Activated B cell treated with CpG ODN at 0.5 μM for 24 hours (primary cell): ENCODE measurements around the gene RICTOR. TPM values are rescaled to one million over a fixed set of nuclear protein-coding genes. Genes with fewer than 3 reads are reported as not detected.

Experiments
- ATAC-seq: fragments of 200-7000 bp; cut with Tn5 transposase; one replicate; pipeline ENCODE4 v1.10.0; 2021; ENCODE audit warnings: low read depth, mild to moderate bottlenecking, moderate library complexity
- CTCF ChIA-PET: fragments of 350-600 bp; sonication (Branson Sonifier 250); formaldehyde crosslinking; loops from one replicate; lab custom pipeline; 2021; ENCODE audit warnings: antibody characterized with exemption; lab: Charles Lee
- POLR2A ChIA-PET: fragments of 350-600 bp; sonication (Branson Sonifier 250); formaldehyde crosslinking; loops from one replicate; lab custom pipeline; 2021; ENCODE audit warnings: antibody characterized with exemption; lab: Charles Lee
- DNase-seq: peaks from one replicate; pipeline ENCODE4 v3.0.0; 2022
- H3K27ac Mint-ChIP-seq: one replicate; pipeline ENCODE4 v1.8.0; 2020; ENCODE audit warnings: mixed read lengths
- H3K27me3 Mint-ChIP-seq: one replicate; pipeline ENCODE4 v1.8.0; 2021; ENCODE audit warnings: mixed read lengths
- H3K36me3 Mint-ChIP-seq: one replicate; pipeline ENCODE4 v1.8.0; 2021; ENCODE audit warnings: low read depth, mixed read lengths
- H3K4me1 Mint-ChIP-seq: one replicate; pipeline ENCODE4 v1.8.0; 2021; ENCODE audit warnings: mixed read lengths
- H3K4me3 Mint-ChIP-seq: one replicate; pipeline ENCODE4 v1.8.0; 2020; ENCODE audit warnings: mild to moderate bottlenecking, mixed read lengths
- H3K9me3 Mint-ChIP-seq: one replicate; pipeline ENCODE4 v1.8.0; 2020; ENCODE audit warnings: mixed read lengths
- intact Hi-C: fragments of 100-400 bp; cut with micrococcal nuclease; formaldehyde crosslinking; loops from one replicate; pipeline ENCODE4 v1.15.1; 2024
- total RNA-seq: library from RNA; stranded (reverse); gene quantifications from 2 replicates; pipeline ENCODE4 v1.2.3, GENCODE V29; 2022
- TF ChIP-seq, protein P1 (sequence below): fragments of 200-600 bp; IDR thresholded peaks from one replicate; pipeline ENCODE4 v1.8.0; 2022; ENCODE audit warnings: antibody characterized with exemption, mild to moderate bottlenecking

RICTOR gene
- total RNA-seq, 1 donor from 2014 or later = 51.8 TPM

DNA sequence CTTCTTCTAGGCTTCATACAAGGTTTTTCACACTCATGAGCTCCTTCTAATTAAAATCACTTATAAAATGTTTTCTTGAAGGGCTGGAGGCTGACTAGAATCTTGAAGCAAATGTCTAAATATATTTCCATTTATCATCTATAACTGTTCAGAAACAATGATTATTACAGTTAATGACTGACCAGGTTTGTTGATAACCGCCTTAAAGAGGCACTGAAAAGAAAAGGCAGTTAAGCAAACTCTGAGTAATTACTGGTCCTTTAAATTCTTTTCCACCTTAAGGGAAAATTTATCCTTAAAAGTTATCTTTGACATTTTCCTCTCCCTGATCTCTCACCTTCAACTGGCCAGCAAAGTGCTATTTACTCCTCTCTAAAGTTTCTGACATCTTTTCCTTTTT is 43.2 kb downstream of the RICTOR start:
- H3K27ac Mint-ChIP-seq = peak overlapping the region; percentile 14
- ChIA-PET CTCF (no interaction called here), POLR2A (no interaction called here)
- TF ChIP-seq, protein P1, sequence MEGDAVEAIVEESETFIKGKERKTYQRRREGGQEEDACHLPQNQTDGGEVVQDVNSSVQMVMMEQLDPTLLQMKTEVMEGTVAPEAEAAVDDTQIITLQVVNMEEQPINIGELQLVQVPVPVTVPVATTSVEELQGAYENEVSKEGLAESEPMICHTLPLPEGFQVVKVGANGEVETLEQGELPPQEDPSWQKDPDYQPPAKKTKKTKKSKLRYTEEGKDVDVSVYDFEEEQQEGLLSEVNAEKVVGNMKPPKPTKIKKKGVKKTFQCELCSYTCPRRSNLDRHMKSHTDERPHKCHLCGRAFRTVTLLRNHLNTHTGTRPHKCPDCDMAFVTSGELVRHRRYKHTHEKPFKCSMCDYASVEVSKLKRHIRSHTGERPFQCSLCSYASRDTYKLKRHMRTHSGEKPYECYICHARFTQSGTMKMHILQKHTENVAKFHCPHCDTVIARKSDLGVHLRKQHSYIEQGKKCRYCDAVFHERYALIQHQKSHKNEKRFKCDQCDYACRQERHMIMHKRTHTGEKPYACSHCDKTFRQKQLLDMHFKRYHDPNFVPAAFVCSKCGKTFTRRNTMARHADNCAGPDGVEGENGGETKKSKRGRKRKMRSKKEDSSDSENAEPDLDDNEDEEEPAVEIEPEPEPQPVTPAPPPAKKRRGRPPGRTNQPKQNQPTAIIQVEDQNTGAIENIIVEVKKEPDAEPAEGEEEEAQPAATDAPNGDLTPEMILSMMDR = no peak
- no peak for DNase-seq
- H3K4me3 Mint-ChIP-seq = no peak overlapping the region
- no peaks in the 10 kb centered on the region for H3K27me3 Mint-ChIP-seq
- peaks cover 12% of the 10 kb centered on the region for H3K9me3 Mint-ChIP-seq
- peaks cover 30% of the 10 kb centered on the region for H3K36me3 Mint-ChIP-seq
- peaks cover 55% of the 10 kb centered on the region for H3K4me1 Mint-ChIP-seq
- no peak for ATAC-seq
- intact Hi-C loops = no loop called here

DNA sequence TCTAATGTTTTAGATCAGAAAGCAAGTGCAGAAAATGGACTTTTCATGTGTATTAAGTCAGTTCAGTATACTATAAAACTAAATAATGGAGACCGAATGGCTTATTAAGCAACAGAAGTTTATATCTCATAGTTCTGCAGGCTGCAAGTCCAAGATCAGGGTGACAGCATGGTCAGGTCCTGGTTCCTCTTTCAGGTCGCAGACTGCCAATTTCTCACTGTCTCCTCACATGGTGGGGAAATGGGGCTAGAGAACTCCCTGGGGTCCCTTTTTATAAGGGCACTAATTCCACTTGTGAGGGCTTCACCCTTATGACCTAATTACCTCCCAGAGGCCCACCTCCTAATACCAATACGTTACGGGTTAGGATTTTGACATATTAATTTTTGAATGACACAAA is 48.7 kb downstream of the RICTOR start:
- ChIA-PET CTCF (no interaction called here), POLR2A (no interaction called here)
- ATAC-seq = no peak
- Mint-ChIP-seq H3K4me3 (no peak overlapping the region), H3K4me1 (peaks cover 33% of the 10 kb centered on the region), H3K27me3 (no peaks in the 10 kb centered on the region), H3K36me3 (peaks cover 46% of the 10 kb centered on the region), H3K27ac (no peak overlapping the region), H3K9me3 (peaks cover 13% of the 10 kb centered on the region)
- intact Hi-C loops = no loop called here
- TF ChIP-seq, protein P1 = no peak
- no peak for DNase-seq

DNA sequence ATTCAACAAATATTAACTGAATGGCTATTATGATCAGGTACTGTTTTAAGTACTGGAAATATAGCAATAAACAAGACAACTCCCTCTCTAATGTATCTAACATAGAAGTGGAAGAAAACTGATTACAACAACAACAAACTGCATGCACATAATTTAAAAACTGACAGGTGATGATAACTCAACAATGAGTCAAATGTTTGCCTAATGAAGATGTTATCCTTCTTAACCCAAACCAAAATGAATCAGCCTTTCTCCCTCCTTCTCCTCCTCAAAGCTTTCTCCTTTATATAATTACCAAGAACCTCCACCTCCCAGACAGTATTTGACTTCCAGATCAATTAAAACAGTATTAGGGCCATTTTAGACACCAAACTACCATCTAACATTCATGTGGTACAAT is 49.3 kb downstream of the RICTOR start:
- CTCF ChIA-PET = no interaction called here
- peaks cover 31% of the 10 kb centered on the region for H3K4me1 Mint-ChIP-seq
- H3K27me3 Mint-ChIP-seq = no peaks in the 10 kb centered on the region
- POLR2A ChIA-PET = no interaction called here
- intact Hi-C loops = no loop called here
- peaks cover 13% of the 10 kb centered on the region for H3K9me3 Mint-ChIP-seq
- no peak overlapping the region for H3K4me3 Mint-ChIP-seq
- ATAC-seq (no peak), DNase-seq (no peak)
- TF ChIP-seq, protein P1 = no peak
- H3K36me3 Mint-ChIP-seq = peaks cover 48% of the 10 kb centered on the region
- H3K27ac Mint-ChIP-seq = no peak overlapping the region

DNA sequence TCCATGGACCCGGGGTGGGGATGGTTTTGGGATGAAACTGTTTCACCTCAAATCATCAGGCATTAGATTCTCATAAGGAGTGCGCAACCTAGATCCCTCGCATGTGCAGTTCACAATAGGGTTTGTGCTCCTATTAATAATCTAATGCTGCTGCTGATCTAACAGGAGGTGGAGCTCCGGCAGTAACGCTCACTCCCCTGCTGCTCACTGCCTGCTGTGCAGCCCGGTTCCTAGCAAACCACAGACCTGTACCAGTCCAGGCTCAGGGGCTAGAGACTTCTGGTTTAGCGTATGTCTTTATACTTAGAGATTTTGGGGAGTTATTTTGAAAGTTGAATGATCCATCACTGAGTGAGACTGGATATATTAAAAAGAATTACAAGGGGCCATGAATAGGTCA is 50.2 kb downstream of the RICTOR start:
- H3K9me3 Mint-ChIP-seq = peaks cover 13% of the 10 kb centered on the region
- CTCF ChIA-PET = interaction anchor here (0.7 kb wide), 1 partner anchor 32 kb away, joined by 3 read pairs; no protein-coding TSS in a partner anchor
- no peaks in the 10 kb centered on the region for H3K27me3 Mint-ChIP-seq
- TF ChIP-seq, protein P1 = no peak
- no peak overlapping the region for H3K4me3 Mint-ChIP-seq
- ATAC-seq = no peak
- POLR2A ChIA-PET = no interaction called here
- peaks cover 31% of the 10 kb centered on the region for H3K4me1 Mint-ChIP-seq
- DNase-seq = no peak
- intact Hi-C loops = no loop called here
- H3K36me3 Mint-ChIP-seq = peaks cover 51% of the 10 kb centered on the region
- H3K27ac Mint-ChIP-seq = no peak overlapping the region

DNA sequence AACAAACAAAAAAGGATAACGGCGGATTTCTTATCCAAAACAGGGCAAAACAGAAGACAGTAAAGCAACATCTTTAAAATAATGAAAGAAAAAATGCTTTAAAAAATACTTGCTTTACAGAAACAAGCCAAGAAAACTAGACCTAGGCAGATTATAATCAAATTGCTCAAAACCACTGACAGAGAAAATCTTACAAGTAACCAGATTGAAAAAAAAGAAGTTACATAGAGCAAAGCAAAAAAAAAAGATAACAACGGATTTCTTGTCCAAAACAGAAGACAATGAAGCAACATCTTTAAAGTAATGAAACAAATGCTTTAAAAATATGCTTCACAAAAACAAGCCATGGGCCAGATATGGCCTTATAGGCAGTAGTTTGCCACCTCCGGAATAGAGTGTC is 51.1 kb downstream of the RICTOR start:
- peaks cover 53% of the 10 kb centered on the region for H3K36me3 Mint-ChIP-seq
- H3K4me3 Mint-ChIP-seq = no peak overlapping the region
- POLR2A ChIA-PET = no interaction called here
- CTCF ChIA-PET = no interaction called here
- no peaks in the 10 kb centered on the region for H3K27me3 Mint-ChIP-seq
- no peak overlapping the region for H3K27ac Mint-ChIP-seq
- peaks cover 33% of the 10 kb centered on the region for H3K4me1 Mint-ChIP-seq
- intact Hi-C loops = no loop called here
- ATAC-seq = no peak
- TF ChIP-seq, protein P1 = no peak
- no peak for DNase-seq
- peaks cover 10% of the 10 kb centered on the region for H3K9me3 Mint-ChIP-seq
